Endothelial cell of umbilical vein (primary cell): ENCODE data around the gene CCDC187. TPM values are rescaled to one million over a fixed set of nuclear protein-coding genes. Genes with fewer than 3 reads are reported as not detected.

ENCODE experiments used
- BruUV-seq: library from RNA; stranded (reverse); fragments of 400-500 nt; replicated peaks from 2 replicates; lab custom pipeline; 2021; lab: Mats Ljungman, UMichigan
- CTCF ChIA-PET: fragments of 300-600, 350-600 bp; sonication (Branson Sonifier 250); formaldehyde crosslinking; loops from one replicate; lab custom pipeline; 2021; ENCODE audit warnings: antibody characterized with exemption, inconsistent platforms; lab: Charles Lee
- POLR2A ChIA-PET: fragments of 300-600, 350-600 bp; sonication (Branson Sonifier 250); formaldehyde crosslinking; loops from one replicate; lab custom pipeline; 2021; ENCODE audit warnings: antibody characterized with exemption, inconsistent platforms; lab: Charles Lee
- DNase-seq: peaks from one replicate; pipeline ENCODE4 v3.0.0-alpha.2; 2011; ENCODE audit warnings: low read depth, low spot score
- FAIRE-seq: peaks from 2 replicates; lab custom pipeline; 2011; peaks lifted over from hg19 to GRCh38; lab: Jason Lieb, UNC
- H2AFZ ChIP-seq: 2 replicates; pipeline ENCODE4 v1.6.0; 2012; ENCODE audit warnings: low read depth, low read length, control low read depth, inconsistent platforms
- H3K27ac ChIP-seq: 2 replicates; pipeline ENCODE4 v1.5.1; 2011; ENCODE audit warnings: low read depth, mild to moderate bottlenecking, control low read depth, low read length, moderate library complexity; ENCODE audit not compliant: insufficient read depth
- H3K27me3 ChIP-seq, 2 experiments: 2 replicates each; pipeline versions ENCODE4 v1.6.0 to v1.6.1; 2011; ENCODE audit warnings: low read length in 2 of 2, mixed read lengths in 1 of 2; ENCODE audit not compliant: control insufficient read depth in 2 of 2, insufficient read depth in 2 of 2
- H3K36me3 ChIP-seq, 2 experiments: 2 replicates in 1 of 2; 3 replicates in 1 of 2; pipeline ENCODE4 v1.5.1; 2011; ENCODE audit warnings: low read length in 2 of 2, mild to moderate bottlenecking in 1 of 2, moderate library complexity in 1 of 2; ENCODE audit not compliant: control insufficient read depth in 2 of 2, insufficient read depth in 2 of 2; ENCODE audit errors: extremely low read depth in 1 of 2
- H3K4me1 ChIP-seq: 3 replicates; pipeline ENCODE4 v1.5.1; 2011; ENCODE audit warnings: mild to moderate bottlenecking, low read length; ENCODE audit not compliant: control insufficient read depth, insufficient read depth; ENCODE audit errors: extremely low read depth
- H3K4me2 ChIP-seq: 2 replicates; pipeline ENCODE4 v1.6.1; 2011; ENCODE audit warnings: low read length, control low read depth, mixed read lengths; ENCODE audit not compliant: insufficient read depth
- H3K4me3 ChIP-seq, 3 experiments: fragments of 200-600 bp in 1 of 3; sonication (generic), shearing (Covaris generic) in 1 of 3; replicated peaks in 1 of 3; 2 replicates each; pipeline ENCODE4 v1.5.1; 2011 to 2016; ENCODE audit warnings: control low read depth in 3 of 3, low read length in 3 of 3, mild to moderate bottlenecking in 2 of 3, inconsistent platforms in 1 of 3, low read depth in 1 of 3, moderate library complexity in 1 of 3; ENCODE audit not compliant: insufficient read depth in 1 of 3
- H3K79me2 ChIP-seq: 2 replicates; pipeline ENCODE4 v1.6.0; 2012; ENCODE audit warnings: low read length, inconsistent platforms; ENCODE audit not compliant: control insufficient read depth, insufficient read depth
- H3K9ac ChIP-seq: replicated peaks from 2 replicates; pipeline ENCODE3; 2011; ENCODE audit warnings: low read length, control low read depth; ENCODE audit not compliant: insufficient read depth; ENCODE audit errors: extremely low read depth
- H3K9me1 ChIP-seq: replicated peaks from 3 replicates; pipeline ENCODE4 v1.6.0; 2011; ENCODE audit warnings: mild to moderate bottlenecking, low read length; ENCODE audit not compliant: control insufficient read depth, insufficient read depth; ENCODE audit errors: extremely low read depth
- H3K9me3 ChIP-seq: replicated peaks from 2 replicates; pipeline ENCODE4 v1.5.1; 2012; ENCODE audit warnings: low read length, inconsistent platforms; ENCODE audit not compliant: control insufficient read depth, insufficient read depth
- H4K20me1 ChIP-seq: replicated peaks from 2 replicates; pipeline ENCODE3; 2011; ENCODE audit warnings: mild to moderate bottlenecking, low read length; ENCODE audit not compliant: control insufficient read depth, insufficient read depth; ENCODE audit errors: extremely low read depth
- EZH2 ChIP-seq: IDR thresholded peaks from 2 replicates; pipeline ENCODE4 v1.6.1; 2012; ENCODE audit warnings: borderline replicate concordance, low read depth, mild to moderate bottlenecking, moderate library complexity, low read length, inconsistent platforms; ENCODE audit not compliant: severe bottlenecking
- FOS ChIP-seq: IDR thresholded peaks from 2 replicates; pipeline ENCODE4 v1.6.1; 2011; ENCODE audit warnings: mild to moderate bottlenecking, low read length, moderate library complexity, borderline replicate concordance; ENCODE audit not compliant: insufficient read depth
- GATA2 ChIP-seq: IDR thresholded peaks from 2 replicates; pipeline ENCODE4 v1.7.0; 2011; ENCODE audit warnings: low read depth, mild to moderate bottlenecking, moderate library complexity, mixed read lengths, low read length; ENCODE audit not compliant: insufficient read length, insufficient read depth
- MAX ChIP-seq: IDR thresholded peaks from 2 replicates; pipeline ENCODE4 v1.6.1; 2011; ENCODE audit not compliant: insufficient read depth, insufficient read length
- MYC ChIP-seq: IDR thresholded peaks from one replicate; pipeline ENCODE4 v1.6.1; 2011; ENCODE audit warnings: mild to moderate bottlenecking, low read depth, low read length
- POLR2AphosphoS5 ChIP-seq: IDR thresholded peaks from 2 replicates; pipeline ENCODE4 v1.6.1; 2012; ENCODE audit warnings: low read depth, mild to moderate bottlenecking, control low read depth, low read length, moderate library complexity; ENCODE audit not compliant: insufficient read depth
- dilution Hi-C: fragments of 300-500 bp; cut with MboI; formaldehyde crosslinking; loops from one replicate; pipeline ENCODE4 v1.15.0; 2019; ENCODE audit warnings: low sequenced_read_pairs; ENCODE audit not compliant: extremely low pct_ligation_motif_present
- intact Hi-C: fragments of 100-400 bp; cut with micrococcal nuclease; formaldehyde crosslinking; loops from one replicate; pipeline ENCODE4 v1.10.0; 2022
- polyA plus RNA-seq, 4 experiments: library from polyadenylated mRNA; depleted of rRNA in 3 of 4; stranded (reverse) in 3 of 4; unstranded in 1 of 4; fragments of >200 nt; gene quantifications; 2 replicates each; pipeline versions ENCODE4 v1.2.1 to v1.2.3, GENCODE V29; 2011 to 2012; ENCODE audit warnings: missing spikeins in 1 of 4
- total RNA-seq: library from RNA; stranded (reverse); gene quantifications from 2 replicates; pipeline ENCODE4 v1.2.3, GENCODE V29; 2021

The CCDC187 gene
- total and polyA plus RNA-seq, 2 donors (not counting 3 experiments of a cell fraction or from before 2014, with no cell fraction given) = not detected

GRCh38 chr9:136207616-136208015 is 96.3 kb downstream of the CCDC187 start:
- ChIA-PET CTCF (no interaction called here), POLR2A (no interaction called here)
- Histone ChIP-seq H3K9me1 (no peaks in the 10 kb centered on the region), H3K4me3 (no peak overlapping the region), H3K4me2 (no peak overlapping the region), H4K20me1 (no peaks in the 10 kb centered on the region), H3K27me3 (peaks cover 13 to 21% of the 10 kb centered on the region in 2 experiments), H3K79me2 (no peaks in the 10 kb centered on the region), H3K9me3 (no peaks in the 10 kb centered on the region), H3K9ac (no peak overlapping the region), H3K27ac (no peak overlapping the region), H3K4me1 (no peaks in the 10 kb centered on the region), H3K36me3 (no peaks in the 10 kb centered on the region), H2AFZ (no peak overlapping the region)
- dilution Hi-C loops (no loop called here), intact Hi-C loops (loop anchor here (10.0 kb wide), 1 partner anchor 53 kb away; no protein-coding TSS in a partner anchor)
- no TSS peak for BruUV-seq
- TF ChIP-seq MYC = no peak
- TF ChIP-seq POLR2AphosphoS5 = no peak
- no peak for TF ChIP-seq EZH2
- no peak for TF ChIP-seq FOS
- no peak for TF ChIP-seq GATA2
- no peak for TF ChIP-seq MAX
- DNase-seq = no peak
- FAIRE-seq = no peak

- POLR2A ChIA-PET = no interaction called here
- H3K27ac ChIP-seq = no peak overlapping the region
- DNase-seq (no peak), FAIRE-seq (no peak)
- CTCF ChIA-PET = interaction anchor here (0.9 to 1.0 kb wide), 2 partner anchors 60 to 68 kb away, joined by 3 to 4 read pairs; no protein-coding TSS in a partner anchor
- dilution Hi-C loops (no loop called here), intact Hi-C loops (loop anchor here (10.0 kb wide), 1 partner anchor 52 kb away; no protein-coding TSS in a partner anchor)
- no peaks in the 10 kb centered on the region for H3K9me1 ChIP-seq
- H4K20me1 ChIP-seq = no peaks in the 10 kb centered on the region
- no peak overlapping the region for H2AFZ ChIP-seq
- H3K79me2 ChIP-seq = no peaks in the 10 kb centered on the region
- H3K9ac ChIP-seq = no peak overlapping the region
- TF ChIP-seq EZH2 (peak; percentile 30), MAX (no peak)
- BruUV-seq = TSS peak; percentile 37
- H3K4me1 ChIP-seq = no peaks in the 10 kb centered on the region
- H3K4me3 ChIP-seq = no peak overlapping the region
- H3K36me3 ChIP-seq = no peaks in the 10 kb centered on the region
- no peak overlapping the region for H3K4me2 ChIP-seq
- peaks cover 18 to 29% of the 10 kb centered on the region in 2 experiments for H3K27me3 ChIP-seq
- H3K9me3 ChIP-seq = no peaks in the 10 kb centered on the region
Observed at GRCh38 chr9:136206602-136207275, 97.2 kb downstream of the CCDC187 start.
